Anterior cingulate cortex (tissue), 58 donors: ENCODE measurements around the gene CCR7.
A peak's percentile ranks its signal among the peaks of the same experiment; 100 is the strongest.

Experiments
- DNase-seq, 58 donors: peaks; one replicate each; lab custom pipeline; 2025; lab: John Stamatoyannopoulos, UW

The CCR7 gene

DNA sequence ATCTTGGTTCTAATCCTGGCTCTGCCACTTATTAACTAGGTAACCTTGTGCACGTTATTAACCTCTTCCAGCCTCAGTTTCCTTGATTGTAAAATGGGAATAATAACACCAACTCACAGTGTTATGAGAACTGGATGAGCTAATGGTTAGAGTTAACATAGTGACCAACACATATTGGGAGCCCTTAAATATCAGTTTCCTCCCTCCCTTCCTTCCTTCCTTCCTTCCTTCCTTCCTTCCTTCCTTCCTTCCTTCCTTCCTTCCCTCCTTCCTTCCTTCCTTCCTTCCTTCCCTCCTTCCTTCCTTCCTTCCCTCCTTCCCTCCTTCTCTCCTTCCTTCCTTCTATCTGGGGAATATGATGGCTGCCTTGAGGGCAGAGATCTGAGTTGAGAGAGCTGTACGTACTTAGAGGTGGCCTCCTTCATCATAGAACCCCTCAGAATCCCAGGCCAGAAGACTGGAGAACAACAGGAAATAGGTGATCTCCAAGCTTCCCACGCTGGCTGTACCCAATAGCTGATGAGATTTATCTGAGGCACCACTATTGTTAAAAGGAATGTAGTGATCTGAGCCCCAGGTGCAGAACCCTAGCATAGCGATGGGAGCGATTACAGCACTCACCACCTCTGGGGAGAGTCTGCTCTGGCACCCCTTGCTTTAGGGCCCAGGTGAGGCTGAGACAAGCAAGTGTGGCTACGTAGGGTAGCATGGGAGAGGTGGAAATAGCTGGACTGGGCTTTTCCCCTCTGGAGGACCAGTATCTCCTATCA, 26.2 kb downstream of the CCR7 start:
- DNase-seq = no peak

DNA sequence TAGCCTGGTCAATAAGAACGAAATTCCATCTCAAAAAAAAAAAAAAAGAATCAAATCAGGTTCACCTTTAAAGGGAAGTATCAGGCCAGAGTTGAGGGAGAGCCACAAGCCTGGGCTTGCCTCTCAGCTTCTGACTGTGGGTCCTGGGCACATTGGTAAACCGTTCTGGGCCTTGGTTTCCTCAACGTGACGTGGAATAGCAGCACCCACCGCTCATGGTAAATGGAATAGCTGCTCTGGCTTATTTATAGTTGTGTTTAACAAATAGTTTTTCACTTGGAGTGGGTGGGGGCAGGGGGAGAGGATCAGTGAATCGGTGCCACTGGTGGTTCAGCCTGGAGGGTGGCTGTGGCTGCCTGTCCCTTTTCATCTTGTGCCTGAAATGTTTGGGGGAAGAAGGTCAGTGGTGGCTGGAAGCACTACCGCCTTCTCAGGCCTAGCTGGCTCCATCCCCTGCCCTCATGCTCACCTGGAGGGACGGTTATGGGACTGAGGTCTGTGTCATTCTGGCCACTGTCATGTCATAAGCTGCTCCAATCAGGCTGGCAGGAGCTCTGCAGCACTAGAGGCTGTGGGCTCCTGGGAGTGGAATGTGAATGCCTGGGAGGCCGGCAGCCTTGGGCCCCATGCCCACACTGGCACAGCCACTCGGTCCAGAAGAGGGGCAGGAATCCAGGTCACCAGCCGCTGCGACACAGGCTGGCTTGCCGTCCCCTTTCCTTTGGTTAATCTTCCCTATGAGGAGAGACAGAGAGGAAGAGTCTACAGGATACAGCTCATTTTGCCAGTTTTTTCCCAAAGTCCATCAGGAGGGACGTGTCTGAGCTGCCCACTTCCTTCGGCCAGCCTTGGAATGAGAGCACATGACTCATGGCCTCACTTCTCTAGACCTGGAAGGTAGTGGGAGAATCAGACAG, 27.0 kb downstream of the CCR7 start:
- peak in 42 of 58 donors; percentile 7 to 78 (median 36) for DNase-seq

DNA sequence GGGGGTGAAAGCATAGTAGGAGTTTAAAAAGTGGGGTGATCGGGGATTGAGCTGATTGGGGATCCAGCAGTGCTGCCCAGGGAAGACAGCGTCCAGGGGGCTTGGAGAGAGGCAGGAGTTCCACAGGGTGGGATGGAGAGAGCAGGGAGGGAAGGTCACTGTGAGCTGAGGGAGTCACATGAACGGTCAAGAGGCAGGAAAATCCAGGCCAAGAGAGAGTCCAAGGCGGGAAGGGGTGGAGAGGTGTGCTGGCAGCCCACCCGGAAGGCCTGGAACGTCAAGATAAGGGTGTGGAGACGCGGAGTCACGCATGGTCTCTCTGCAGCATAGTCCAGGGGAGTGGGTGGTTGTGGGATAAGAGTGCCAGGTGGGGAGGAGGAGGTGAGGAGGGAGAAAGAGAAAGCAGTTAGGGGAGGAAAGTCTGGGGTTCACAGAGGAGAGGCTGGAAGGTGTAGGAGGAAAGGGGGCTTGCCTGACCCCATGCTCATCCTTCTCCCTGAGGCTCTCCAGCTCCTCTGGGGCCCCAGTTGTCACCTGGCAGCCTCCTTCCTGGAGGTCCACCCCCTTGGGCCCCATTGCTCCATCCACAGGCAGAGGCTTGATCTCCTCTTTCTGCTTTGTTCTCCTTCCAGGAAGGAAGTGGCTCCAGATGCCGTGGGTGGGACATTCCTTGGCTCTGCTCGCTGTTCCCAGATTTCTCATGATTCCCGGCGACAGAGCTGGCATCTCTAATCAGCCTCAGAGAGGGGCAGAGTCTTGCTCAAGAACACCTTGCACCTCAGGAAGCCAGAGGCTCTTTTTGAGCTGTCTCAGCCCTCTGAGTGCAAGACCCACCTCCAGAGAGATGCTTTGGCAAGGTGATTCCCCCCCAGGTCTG, 28.7 kb downstream of the CCR7 start:
- DNase-seq = peak in 11 of 58 donors; percentile 13 to 76 (median 26)

DNA sequence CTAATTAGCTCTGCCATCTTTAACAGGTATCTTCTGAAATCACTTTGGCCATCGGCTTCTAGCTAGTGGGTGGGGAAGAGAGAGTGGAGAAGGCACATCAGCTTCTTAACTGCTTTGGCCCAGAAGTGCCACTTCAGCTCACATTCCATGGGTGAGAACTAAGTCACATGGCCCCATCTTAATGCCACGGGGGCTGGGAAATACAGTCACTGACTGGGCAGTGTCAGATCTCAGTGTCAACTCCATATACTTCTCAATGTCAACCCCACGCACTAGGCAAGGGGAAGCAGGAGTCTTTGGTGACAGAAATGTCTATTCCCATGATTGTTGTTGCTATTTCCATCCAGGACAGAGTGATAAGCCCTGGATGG, 29.4 kb downstream of the CCR7 start:
- no peak for DNase-seq

DNA sequence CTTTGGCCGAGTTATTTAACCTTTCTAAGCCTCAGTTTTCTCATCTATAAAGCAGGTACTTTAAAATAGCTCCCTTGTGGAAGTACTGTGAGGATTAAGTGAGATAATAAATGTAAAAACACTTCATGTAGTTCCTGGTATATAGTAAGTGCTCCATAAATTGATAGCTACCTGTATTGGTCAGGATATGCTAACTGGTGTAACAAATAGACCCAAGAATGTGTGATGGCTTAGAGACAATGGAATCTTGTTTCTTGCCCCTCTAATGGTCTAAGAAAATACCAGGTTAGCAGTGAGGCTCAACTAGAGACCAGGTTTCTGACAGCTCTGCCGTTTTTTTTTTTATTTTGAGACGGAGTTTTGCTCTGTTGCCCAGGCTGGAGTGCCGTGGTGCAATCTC, 29.8 kb downstream of the CCR7 start:
- no peak for DNase-seq

DNA sequence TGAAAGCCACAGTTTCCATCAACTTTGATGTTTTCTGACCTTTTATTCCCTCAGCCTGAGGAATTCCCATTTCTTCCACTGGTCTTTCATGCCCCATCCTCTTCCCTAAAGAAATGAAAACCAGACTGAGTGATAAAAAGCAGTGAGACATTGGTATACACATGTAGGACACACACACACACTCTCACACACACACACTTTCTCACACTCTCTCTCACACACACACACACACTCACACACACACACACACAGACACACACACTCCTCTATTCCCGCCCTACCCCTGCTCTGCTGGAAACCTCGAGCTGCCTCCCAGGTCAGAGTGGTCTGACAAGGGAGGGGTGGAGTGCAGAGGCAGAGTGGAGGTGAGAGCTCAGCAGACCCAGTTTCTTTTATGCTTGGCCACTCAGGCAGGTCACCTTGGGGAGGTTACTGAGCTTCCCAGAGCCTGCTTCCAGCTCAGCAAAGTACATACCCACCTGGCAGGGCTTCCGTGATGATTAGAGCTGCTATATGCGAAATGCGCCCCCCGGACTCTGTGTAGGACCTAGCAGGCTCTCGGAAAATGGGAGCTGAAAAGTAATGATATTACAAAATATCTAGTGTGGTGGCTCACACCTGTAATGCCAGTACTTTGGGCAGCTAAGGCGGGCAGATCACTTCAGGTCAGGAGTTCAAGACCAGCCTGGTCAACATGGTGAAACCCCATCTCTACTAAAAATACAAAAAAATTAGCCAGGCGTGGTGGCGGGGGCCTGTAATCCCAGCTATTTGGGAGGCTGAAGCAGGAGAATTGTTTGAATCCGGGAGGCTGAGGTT, 30.7 kb downstream of the CCR7 start:
- DNase-seq = no peak

DNA sequence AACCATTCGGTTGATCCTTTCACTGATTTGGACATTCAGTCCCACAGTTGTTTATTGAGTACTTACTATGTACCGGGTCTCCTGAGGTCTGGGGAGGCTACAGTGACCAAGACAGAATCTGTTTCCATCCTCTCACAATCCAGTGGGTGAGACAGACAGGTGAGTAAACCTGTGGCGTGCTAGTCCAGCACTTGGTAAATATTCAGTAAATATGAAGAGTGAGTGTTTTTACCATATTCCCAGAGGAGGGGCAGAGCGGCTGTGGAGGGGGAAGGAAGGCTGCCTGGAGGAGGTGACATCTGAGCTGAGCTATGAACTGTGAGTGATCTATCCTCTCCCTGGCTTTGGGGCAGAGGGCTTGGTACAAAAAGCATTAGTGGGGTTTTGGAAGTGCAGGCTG, 31.4 kb downstream of the CCR7 start:
- DNase-seq = no peak

DNA sequence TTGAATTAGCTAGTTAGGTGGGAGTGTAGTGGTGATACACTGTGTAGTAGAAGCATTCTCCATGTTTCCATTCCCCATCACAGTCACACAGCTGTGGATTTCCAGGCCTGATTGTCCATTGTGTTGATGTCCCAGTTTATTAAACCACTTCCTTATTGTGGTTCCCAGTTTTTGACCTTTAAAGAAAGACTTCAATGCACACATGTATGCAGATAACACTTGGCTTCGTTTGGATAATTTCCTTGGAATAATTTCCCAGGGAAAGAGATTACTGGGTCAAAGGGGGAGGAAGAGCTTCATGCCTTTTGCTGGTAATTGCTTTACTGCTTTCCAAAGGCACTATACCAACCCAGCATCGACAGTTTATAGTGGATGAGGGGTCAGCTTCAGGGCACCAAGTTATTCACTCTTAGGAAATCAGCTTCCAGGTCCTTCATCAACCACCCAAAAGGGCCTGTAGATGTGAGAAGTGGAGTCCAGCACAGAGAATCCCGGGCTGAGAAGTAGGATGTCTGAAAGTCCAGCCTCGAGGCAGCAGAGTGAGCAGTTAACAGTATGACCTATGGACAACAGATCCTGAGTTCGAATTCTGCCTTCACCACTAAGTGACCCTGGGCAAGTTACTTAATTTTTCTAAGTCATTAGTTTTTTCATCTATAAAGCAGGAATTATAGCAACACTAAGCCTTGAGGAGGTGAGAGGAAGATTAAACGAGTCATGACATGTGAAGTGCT, 32.6 kb downstream of the CCR7 start:
- no peak for DNase-seq

DNA sequence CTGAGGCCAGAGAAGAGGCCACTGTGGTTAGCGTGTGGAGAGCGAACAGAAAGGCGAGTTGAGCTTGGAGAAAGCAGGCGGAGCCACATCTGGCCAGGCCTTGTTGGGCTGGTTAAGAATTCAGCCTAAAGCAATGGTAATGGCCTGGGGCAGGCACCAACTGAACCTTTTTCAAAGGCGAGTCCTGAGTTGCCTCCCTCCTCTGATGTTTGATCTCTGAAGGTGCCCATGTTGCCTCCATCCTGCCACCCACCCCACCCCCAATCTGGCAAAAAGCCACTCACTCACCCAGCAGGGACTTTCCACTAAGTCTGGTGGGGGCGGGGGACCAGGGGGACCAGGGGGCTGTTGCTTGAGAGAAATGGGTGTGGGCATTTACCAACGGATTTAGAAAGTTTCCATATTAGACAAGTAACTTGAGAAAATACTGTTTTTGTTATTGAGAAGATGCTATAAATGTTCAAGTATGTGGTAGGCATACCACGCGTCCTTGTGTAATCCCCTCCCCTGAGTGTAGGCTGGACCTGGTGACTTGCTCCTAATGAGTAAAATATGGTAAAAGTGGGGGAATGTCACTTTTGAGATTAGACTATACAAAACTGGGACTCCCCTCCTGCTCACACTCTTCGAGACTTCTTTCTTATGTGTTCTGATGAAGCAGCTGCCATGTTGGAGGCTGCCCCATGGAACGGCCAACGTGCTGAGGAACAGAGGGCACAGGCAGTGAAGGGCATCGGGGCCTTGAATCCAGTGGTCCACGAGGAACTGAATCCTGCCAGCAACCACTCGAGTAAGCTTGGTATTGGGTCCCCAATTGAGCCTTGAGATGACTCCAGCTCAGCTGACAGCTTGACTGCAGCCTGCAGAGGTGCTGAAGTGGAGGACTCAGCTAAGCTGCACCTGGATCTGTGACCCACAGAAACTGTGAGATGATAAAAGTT, 34.0 kb downstream of the CCR7 start:
- DNase-seq = no peak

DNA sequence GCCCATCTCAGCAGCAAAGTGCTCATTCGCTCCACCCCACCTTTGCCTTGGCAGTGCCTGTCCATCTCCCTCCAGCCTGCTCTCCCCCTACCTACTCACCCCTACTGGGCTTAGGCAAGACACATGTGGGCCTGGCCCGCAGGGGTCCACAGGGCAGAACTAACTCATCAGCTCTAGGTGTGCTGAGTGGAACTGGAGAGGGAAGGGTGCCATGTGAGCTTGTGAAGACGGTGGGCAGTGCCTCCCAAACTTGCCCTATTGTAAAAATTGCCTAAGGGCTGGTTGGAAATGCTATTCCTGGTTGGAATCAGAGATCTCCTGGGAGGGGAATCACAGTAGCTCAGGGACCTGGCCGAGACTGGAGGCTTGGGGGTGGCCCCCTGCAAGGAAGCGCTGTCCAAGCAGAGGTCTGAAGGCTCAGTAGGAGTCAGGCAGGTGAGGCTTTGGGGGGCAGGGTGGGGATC, 34.7 kb downstream of the CCR7 start:
- no peak for DNase-seq

DNA sequence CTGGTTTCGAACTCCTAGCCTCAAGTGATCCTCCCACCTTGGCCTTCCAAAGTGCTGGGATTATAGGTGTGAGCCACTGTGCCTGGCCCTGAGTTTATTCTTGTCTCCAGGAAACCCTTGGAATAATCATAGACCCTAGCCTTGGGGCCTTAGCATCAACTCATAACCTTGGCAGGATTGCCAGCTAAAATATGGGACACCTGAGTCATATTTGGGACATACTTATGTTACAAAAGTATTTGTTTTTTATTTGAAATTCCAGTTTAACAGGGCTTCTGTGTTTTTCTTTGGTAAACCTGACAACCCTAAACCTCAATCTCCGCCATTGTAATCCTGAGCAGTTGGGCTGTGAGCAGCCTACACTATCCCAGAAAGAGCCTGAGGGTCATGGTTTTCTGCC, 35.3 kb downstream of the CCR7 start:
- DNase-seq = no peak

DNA sequence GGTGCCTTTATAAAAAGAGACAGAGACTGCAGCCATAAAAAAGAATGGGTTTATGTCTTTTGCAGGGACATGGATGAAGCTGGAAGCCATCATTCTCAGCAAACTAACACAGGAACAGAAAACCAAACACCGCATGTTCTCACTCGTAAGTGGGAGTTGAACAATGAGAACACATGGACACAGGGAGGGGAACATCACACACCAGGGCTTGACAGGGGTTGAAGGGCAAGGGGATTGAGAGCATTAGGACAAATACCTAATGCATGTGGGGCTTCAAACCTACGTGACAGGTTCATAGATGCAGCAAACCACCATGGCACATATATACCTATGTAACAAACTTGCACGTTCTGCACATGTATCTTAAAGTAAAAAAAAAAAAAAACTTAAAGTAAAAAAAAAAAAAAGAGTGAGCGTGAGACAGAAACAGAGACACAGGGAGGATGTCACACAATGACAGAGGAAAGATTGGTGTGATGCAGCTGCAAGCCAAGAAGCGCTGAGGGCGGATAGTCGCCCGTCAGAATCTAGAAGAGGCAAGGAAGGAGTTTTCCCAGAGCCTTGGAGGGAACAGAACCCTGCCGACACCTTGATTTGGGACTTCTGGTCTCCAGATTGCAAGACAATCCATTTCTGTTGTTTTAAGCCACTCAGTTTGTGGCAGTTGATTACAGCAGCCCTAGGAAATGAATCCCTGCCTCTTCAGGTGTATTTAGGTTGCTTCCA, 36.4 kb downstream of the CCR7 start:
- no peak for DNase-seq

DNA sequence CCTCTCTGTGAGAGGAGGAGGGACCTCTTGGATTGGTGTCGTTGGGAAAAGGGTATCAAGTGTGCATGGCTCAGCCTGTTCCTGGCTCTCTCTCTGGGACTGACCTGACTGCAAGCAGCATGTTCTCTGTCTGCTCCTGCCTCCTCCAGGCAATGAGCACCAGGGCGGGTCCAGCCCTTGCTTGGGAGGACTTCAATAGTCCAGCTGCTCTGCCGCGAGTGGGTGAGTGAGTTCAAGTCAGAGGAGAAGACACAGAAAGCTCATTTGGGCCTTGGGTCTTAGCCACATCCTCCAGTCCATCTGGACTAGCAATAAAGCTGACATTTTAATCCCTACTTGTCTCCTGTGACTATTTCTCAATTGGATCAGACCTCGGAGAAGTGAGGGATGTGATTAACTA, 38.6 kb downstream of the CCR7 start:
- DNase-seq = no peak

DNA sequence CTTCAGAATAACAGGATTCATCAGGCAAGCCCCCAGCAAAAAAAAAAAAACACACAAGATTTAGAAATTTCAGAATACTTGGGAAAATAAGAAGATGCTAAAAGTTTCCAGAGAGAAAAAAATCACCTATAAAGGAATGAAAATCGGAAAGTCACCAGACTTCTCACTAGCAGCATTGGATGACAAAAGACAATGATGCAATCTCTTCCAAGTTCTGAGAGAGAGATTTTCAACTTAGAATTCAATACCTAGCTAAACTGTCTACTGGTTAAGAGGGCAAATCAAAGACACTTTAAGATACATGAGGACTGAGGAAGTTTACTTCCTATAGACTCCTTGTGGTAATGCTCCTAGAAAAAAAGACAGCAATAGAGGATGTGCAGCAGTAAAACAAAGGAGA, 40.0 kb downstream of the CCR7 start:
- DNase-seq = no peak

DNA sequence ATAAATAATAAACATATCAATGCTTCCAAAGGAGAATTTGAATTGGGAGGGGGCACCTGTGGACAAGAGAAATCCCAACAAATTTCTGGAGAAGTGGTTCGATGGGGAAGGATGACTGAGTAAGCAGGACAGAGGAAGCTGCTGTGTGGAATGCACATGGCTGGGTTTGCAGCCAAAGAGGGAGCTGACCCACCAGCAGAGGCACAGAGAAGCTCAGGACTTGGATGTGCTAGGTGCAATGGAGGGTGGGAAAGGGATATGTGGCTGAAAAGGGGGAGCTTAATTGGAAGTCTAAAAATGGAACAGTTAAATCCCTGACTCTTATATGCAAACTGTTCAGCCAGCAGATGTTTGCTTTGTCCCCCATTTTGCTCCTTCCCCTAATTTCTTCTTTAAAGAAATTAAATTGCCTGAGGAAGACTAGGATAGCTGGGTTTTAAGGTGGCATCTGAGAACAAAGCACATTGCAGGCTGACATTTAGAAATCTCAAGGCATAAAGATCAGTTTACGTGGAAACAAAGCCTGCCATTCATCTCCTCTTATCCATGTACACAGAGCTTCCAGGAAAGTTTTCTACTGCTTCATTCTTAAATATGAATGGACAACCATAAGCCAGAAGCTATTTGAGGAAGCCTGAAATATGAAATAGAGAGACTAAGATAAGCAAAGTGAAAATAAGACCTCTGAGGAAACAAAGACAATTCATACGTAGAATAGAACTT, 40.9 kb downstream of the CCR7 start:
- DNase-seq = no peak

DNA sequence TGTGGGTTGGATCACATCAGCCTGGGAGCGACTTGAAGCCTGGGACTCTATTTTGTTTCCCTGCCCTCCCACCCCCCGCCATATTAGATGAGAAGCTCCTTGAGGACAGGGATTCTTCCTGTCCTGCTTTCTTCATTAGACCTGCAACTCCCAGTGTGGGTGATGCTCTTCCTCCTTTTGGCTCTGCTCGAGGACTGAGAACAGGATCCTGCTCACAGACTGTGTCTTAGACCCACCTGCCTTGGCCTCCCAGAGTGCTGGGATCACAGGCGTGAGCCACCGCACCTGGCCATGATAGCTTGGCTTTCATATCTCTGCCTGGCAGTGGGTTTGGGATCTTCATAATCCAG, 42.3 kb downstream of the CCR7 start:
- no peak for DNase-seq
